K562 (cell line): ENCODE data around the gene GATAD2B. TPM values are rescaled to one million over a fixed set of nuclear protein-coding genes. Genes with fewer than 3 reads are reported as not detected.

Experiments
- ATF7 ChIP-seq: fragments of 450-650 bp; IDR thresholded peaks from 2 replicates; pipeline ENCODE4 v1.7.1; 2014; ENCODE audit warnings: mild to moderate bottlenecking, moderate library complexity
- E2F5 ChIP-seq: sonication (generic); formaldehyde crosslinking; IDR thresholded peaks from 2 replicates; pipeline ENCODE4 v1.8.0; 2022; ENCODE audit warnings: mild to moderate bottlenecking, missing genetic modification reagents
- EHMT2 ChIP-seq: fragments of 450-650 bp; IDR thresholded peaks from 2 replicates; pipeline ENCODE4 v1.6.1; 2018; ENCODE audit warnings: antibody characterized with exemption
- ELK3 ChIP-seq: fragments of 450-650 bp; formaldehyde crosslinking; IDR thresholded peaks from 2 replicates; pipeline ENCODE4 v1.4.0; 2020; ENCODE audit warnings: mild to moderate bottlenecking
- ESRRA ChIP-seq: fragments of 450-650 bp; IDR thresholded peaks from 2 replicates; pipeline ENCODE4 v1.6.1; 2014; ENCODE audit warnings: low read depth, mild to moderate bottlenecking, moderate library complexity, borderline replicate concordance
- ETS2 ChIP-seq: IDR thresholded peaks from 2 replicates; pipeline ENCODE4 v1.6.1; 2016; ENCODE audit warnings: borderline replicate concordance, missing genetic modification characterization, mild to moderate bottlenecking, moderate library complexity, missing compliant biosample characterization; ENCODE audit not compliant: poor library complexity, severe bottlenecking
- FIP1L1 ChIP-seq: fragments of 200-400 bp; formaldehyde crosslinking; IDR thresholded peaks from 2 replicates; pipeline ENCODE4 v1.6.1; 2018; ENCODE audit warnings: mild to moderate bottlenecking, low read depth, low read length; ENCODE audit not compliant: poor library complexity, severe bottlenecking
- FOXJ2 ChIP-seq: fragments of 200-800 bp; sonication (Bioruptor generic); IDR thresholded peaks from 2 replicates; pipeline ENCODE4 v1.6.1; 2016; ENCODE audit warnings: missing genetic modification characterization, missing compliant biosample characterization
- FOXP1 ChIP-seq: sonication (generic); formaldehyde crosslinking; IDR thresholded peaks from 2 replicates; pipeline ENCODE4 v1.8.0; 2022; ENCODE audit warnings: mild to moderate bottlenecking, missing genetic modification reagents
- HDAC8 ChIP-seq: fragments of 450-650 bp; IDR thresholded peaks from 2 replicates; pipeline ENCODE4 v1.6.1; 2016; ENCODE audit warnings: mild to moderate bottlenecking, missing genetic modification characterization, moderate library complexity, missing compliant biosample characterization
- HMG20B ChIP-seq: fragments of 250-450 bp; sonication (Bioruptor Pico); IDR thresholded peaks from 2 replicates; pipeline ENCODE4 v1.5.0; 2021; ENCODE audit warnings: mild to moderate bottlenecking
- MCM7 ChIP-seq, 2 experiments: fragments of 450-650 bp; IDR thresholded peaks; 2 replicates each; pipeline ENCODE4 v1.6.1; 2016 to 2018
- PHB2 ChIP-seq: fragments of 450-650 bp; IDR thresholded peaks from 2 replicates; pipeline ENCODE4 v1.6.1; 2017; ENCODE audit warnings: low read depth
- RBFOX2 ChIP-seq: fragments of 200-400 bp; formaldehyde crosslinking; IDR thresholded peaks from 2 replicates; pipeline ENCODE4 v1.6.1; 2017; ENCODE audit warnings: low read depth, mild to moderate bottlenecking, low read length, moderate library complexity
- THAP12 ChIP-seq: fragments of 250-450 bp; sonication (Bioruptor Pico); IDR thresholded peaks from 2 replicates; pipeline ENCODE4 v1.9.0; 2021; ENCODE audit warnings: mild to moderate bottlenecking, inconsistent platforms
- ZBTB11 ChIP-seq, 3 experiments: fragments of 200-800 bp in 1 of 3; fragments of 250-450 bp in 1 of 3; fragments of 450-650 bp in 1 of 3; sonication (Bioruptor Pico) in 1 of 3; sonication (Bioruptor generic) in 1 of 3; formaldehyde crosslinking in 1 of 3; IDR thresholded peaks; 2 replicates each; pipeline versions ENCODE4 v1.6.1 to v1.8.0; 2016 to 2022; ENCODE audit warnings: mild to moderate bottlenecking in 2 of 3, missing genetic modification characterization in 2 of 3, missing compliant biosample characterization in 1 of 3, moderate library complexity in 1 of 3
- ZNF133 ChIP-seq: fragments of 250-450 bp; sonication (Bioruptor Pico); IDR thresholded peaks from 2 replicates; pipeline ENCODE4 v1.4.0; 2020; ENCODE audit warnings: mild to moderate bottlenecking
- ZNF354B ChIP-seq: fragments of 250-450 bp; sonication (Bioruptor Pico); IDR thresholded peaks from 2 replicates; pipeline ENCODE4 v1.4.0; 2020
- ZNF766 ChIP-seq: fragments of 200-800 bp; sonication (Bioruptor generic); conservative IDR thresholded peaks from 2 replicates; pipeline ENCODE4 v1.6.1; 2016; ENCODE audit warnings: missing genetic modification characterization, missing compliant biosample characterization
- ZSCAN32 ChIP-seq: fragments of 450-650 bp; formaldehyde crosslinking; IDR thresholded peaks from 2 replicates; pipeline ENCODE4 v1.4.0; 2020; ENCODE audit warnings: mild to moderate bottlenecking, moderate library complexity
- polyA plus RNA-seq, 8 experiments: library from polyadenylated mRNA; depleted of rRNA in 4 of 8; stranded (reverse) in 5 of 8; unstranded in 3 of 8; fragments of >200 nt; fragmentation: Nextera tagmentation in 2 of 8; fragmentation: Illumina TruSeq in 1 of 8; extraction: Ambion mirVana in 2 of 8; extraction: Trizol in 1 of 8; gene quantifications; 2 replicates each; pipeline versions ENCODE4 v1.2.1 to v1.2.3, GENCODE V29; 2011 to 2014; ENCODE audit warnings: inconsistent platforms in 1 of 8, missing spikeins in 1 of 8
- total RNA-seq, 7 experiments: library from RNA; depleted of rRNA in 6 of 7; stranded (reverse); fragments of >200 nt in 6 of 7; fragmentation: Illumina TruSeq in 2 of 7; extraction: Trizol in 2 of 7; gene quantifications; 2 replicates each; pipeline versions ENCODE4 v1.2.1 to v1.2.3, GENCODE V29; 2011 to 2021; ENCODE audit warnings: low replicate concordance in 1 of 7

The GATAD2B gene
- total and polyA plus RNA-seq, 9 of the 15 experiments (the other 6 are each of a cell fraction or from before 2014, with no cell fraction given): 1.5 to 40.2 (median 4.9) TPM

- TF ChIP-seq ESRRA (peak; percentile 67; the same call in 1 of the 2 replicates), ELK3 (CRISPR knock-in tag) (no peak), ZNF354B (CRISPR knock-in tag) (no peak), MCM7 (IDR thresholded peaks at IDR 0.05) (no peak), FOXJ2 (tag) (no peak), ATF7 (peak; percentile 80), FOXP1 (no peak), THAP12 (CRISPR knock-in tag) (peak; percentile 92), HMG20B (CRISPR knock-in tag) (no peak), PHB2 (no peak), HDAC8 (tag) (no peak), RBFOX2 (peak; percentile 96), E2F5 (no peak), ZSCAN32 (CRISPR knock-in tag) (no peak), EHMT2 (no peak), ZNF766 (CRISPR knock-in tag) (no peak; the same call in 1 of the 2 replicates), ETS2 (tag) (no peak), ZNF133 (no peak), FIP1L1 (peak; percentile 45), ZBTB11 (CRISPR knock-in tag; IDR thresholded peaks at IDR 0.05) (no peak; a peak in 1 of 6 replicates)
Observed at GRCh38 chr1:153783233-153784190, 139.3 kb downstream of the GATAD2B start (continued).
